ENCODE measurements around the gene EMC8.

GRCh38 chr16:85799497-85800320, at the start of gene EMC8, which contains the start of gene COX4I1:
- TF ChIP-seq SP1 (IDR thresholded peaks at IDR 0.05) (no peak), CTBP1 (IDR thresholded peaks at IDR 0.05; ENCODE audit: borderline replicate concordance) (no peak), TARDBP (IDR thresholded peaks at IDR 0.05) (no peak), ARNT (IDR thresholded peaks at IDR 0.05) (no peak), HDGF (IDR thresholded peaks at IDR 0.05; ENCODE audit: borderline replicate concordance) (no peak), BHLHE40 (IDR thresholded peaks at IDR 0.05; ENCODE audit: borderline replicate concordance) (no peak), FOXM1 (IDR thresholded peaks at IDR 0.05; ENCODE audit: borderline replicate concordance) (no peak), FOXK2 (IDR thresholded peaks at IDR 0.05) (no peak), FOXA1 (IDR thresholded peaks at IDR 0.05) (no peak), SUZ12 (IDR thresholded peaks at IDR 0.05) (no peak)
